ENCODE measurements around the gene PDE4D. TPM values are rescaled to one million over a fixed set of nuclear protein-coding genes. Genes with fewer than 3 reads are reported as not detected.

The PDE4D gene
- total and polyA plus RNA-seq, 3 donors from 2014 or later: 7.8 to 13.9 (median 8.7) TPM

GRCh38 chr5:59216841-59217240, 676.7 kb downstream of the PDE4D start:
- intact Hi-C loops (cut with DNase I; ENCODE audit: low total_unique reads): no loop called here
- no peak overlapping the region for H3K27ac ChIP-seq

GRCh38 chr5:59212596-59212995, 680.9 kb downstream of the PDE4D start:
- intact Hi-C loops (cut with DNase I; ENCODE audit: low total_unique reads): no loop called here
- Histone ChIP-seq H3K4me3 (no peak overlapping the region), H3K36me3 (ENCODE audit: low read depth, missing control alignments) (no peaks in the 10 kb centered on the region), H3K27me3 (no peaks in the 10 kb centered on the region), H3K27ac (no peak overlapping the region), H3K9me3 (no peaks in the 10 kb centered on the region), H3K4me1 (no peaks in the 10 kb centered on the region)
- TF ChIP-seq POLR2A (IDR thresholded peaks at IDR 0.05) (no peak), CTCF (IDR thresholded peaks at IDR 0.05) (no peak)
- no peak for DNase-seq
- WGBS, 2 donors: 94 to 96% methylated on average over 1 of the region's 1 CpG

More at GRCh38 chr5:59216841-59217240, 676.7 kb downstream of the PDE4D start:
- 73 to 79% methylated on average over 4 of the region's 4 CpGs for WGBS, 2 donors
- H3K4me3 ChIP-seq: no peak overlapping the region
- H3K36me3 ChIP-seq (ENCODE audit: low read depth, missing control alignments): no peaks in the 10 kb centered on the region
- H3K4me1 ChIP-seq: no peaks in the 10 kb centered on the region
- no peaks in the 10 kb centered on the region for H3K9me3 ChIP-seq
- no peak for TF ChIP-seq CTCF (IDR thresholded peaks at IDR 0.05)
- no peak for TF ChIP-seq POLR2A (IDR thresholded peaks at IDR 0.05)
- DNase-seq: no peak
- no peaks in the 10 kb centered on the region for H3K27me3 ChIP-seq

DNA sequence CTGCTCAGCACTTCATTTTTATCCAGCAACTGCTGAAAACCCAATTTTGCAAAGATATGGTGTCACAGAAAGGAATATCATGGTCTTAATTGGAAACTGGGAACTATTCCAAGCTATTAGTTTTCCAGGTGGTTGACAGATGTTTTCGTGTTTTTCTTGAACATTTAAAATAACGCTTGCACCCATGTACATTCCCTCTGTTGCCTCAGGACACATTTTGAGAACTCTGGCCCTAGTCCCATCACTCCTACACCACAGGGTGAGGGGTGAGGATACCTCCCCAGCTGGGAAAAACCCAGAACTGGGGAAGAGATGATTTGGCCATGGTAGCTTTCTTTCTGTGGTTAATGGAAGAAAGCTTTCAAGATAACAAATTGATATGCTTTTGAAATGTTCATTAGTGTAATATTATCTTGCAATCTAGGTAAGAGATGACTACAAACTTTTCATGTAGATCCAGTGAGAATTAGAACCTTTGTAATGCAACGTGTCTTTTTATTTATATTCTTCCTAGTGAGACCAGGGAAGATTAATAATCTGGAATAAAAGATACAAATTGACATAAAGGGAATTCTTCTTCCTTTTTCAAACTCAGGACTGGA, 683.7 kb downstream of the PDE4D start:
- H3K27me3 ChIP-seq: no peaks in the 10 kb centered on the region
- no peak overlapping the region for H3K4me3 ChIP-seq
- H3K4me1 ChIP-seq: no peaks in the 10 kb centered on the region
- H3K9me3 ChIP-seq: no peaks in the 10 kb centered on the region
- H3K27ac ChIP-seq: no peak overlapping the region
- no peaks in the 10 kb centered on the region for H3K36me3 ChIP-seq (ENCODE audit: low read depth, missing control alignments)
- 33 to 40% methylated on average over 3 of the region's 3 CpGs for WGBS, 2 donors
- intact Hi-C loops (cut with DNase I; ENCODE audit: low total_unique reads): no loop called here
- TF ChIP-seq CTCF (IDR thresholded peaks at IDR 0.05) (no peak), POLR2A (IDR thresholded peaks at IDR 0.05) (no peak)
- DNase-seq: no peak

DNA sequence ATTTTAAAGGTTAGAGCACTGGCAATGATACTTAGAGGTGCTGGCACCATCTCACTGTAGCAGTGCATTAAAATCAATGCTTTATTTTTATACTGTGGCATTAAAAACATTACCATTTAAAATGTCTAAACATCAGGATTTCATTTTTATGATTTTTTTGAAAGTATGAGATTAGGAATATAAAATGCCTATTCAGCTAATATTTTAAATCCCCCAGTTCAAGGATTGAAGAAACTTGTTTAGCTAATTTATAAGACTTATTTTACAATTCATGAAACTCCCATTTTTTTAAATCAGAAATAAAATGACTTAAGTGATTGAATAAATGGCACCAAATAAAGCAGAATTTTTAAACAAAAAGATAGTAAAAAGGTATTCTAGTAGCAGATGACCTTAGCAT, 685.1 kb downstream of the PDE4D start:
- no peak for TF ChIP-seq CTCF (IDR thresholded peaks at IDR 0.05)
- no peak for TF ChIP-seq POLR2A (IDR thresholded peaks at IDR 0.05)
- Histone ChIP-seq H3K4me1 (no peaks in the 10 kb centered on the region), H3K27ac (no peak overlapping the region), H3K9me3 (no peaks in the 10 kb centered on the region), H3K27me3 (no peaks in the 10 kb centered on the region), H3K36me3 (ENCODE audit: low read depth, missing control alignments) (no peaks in the 10 kb centered on the region), H3K4me3 (no peak overlapping the region)
- intact Hi-C loops (cut with DNase I; ENCODE audit: low total_unique reads): no loop called here
- no peak for DNase-seq

DNA sequence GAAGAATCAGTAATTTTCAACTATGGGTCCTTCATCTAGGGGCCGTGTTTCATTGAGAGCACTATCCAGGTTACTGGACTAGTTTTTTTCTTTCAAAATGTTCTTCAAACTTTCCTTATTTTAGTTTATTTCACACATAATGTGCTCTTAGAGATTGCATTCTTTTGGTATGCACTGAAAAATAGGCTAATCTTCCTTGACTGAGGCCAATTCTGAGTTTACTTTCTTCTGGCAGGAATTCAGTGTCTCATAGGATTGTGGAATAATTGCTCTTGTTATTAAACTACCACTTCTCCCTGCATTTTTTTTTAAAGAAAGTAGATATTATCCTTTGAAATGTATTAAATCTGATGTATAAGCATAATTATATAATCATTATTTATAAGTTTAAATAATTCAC, 686.1 kb downstream of the PDE4D start:
- no peaks in the 10 kb centered on the region for H3K27me3 ChIP-seq
- no peaks in the 10 kb centered on the region for H3K4me1 ChIP-seq
- no peak overlapping the region for H3K27ac ChIP-seq
- H3K9me3 ChIP-seq: no peaks in the 10 kb centered on the region
- 36 to 69% methylated on average over 1 of the region's 1 CpG for WGBS, 2 donors
- H3K4me3 ChIP-seq: no peak overlapping the region
- DNase-seq: no peak
- H3K36me3 ChIP-seq (ENCODE audit: low read depth, missing control alignments): no peaks in the 10 kb centered on the region
- TF ChIP-seq CTCF (IDR thresholded peaks at IDR 0.05): no peak
- TF ChIP-seq POLR2A (IDR thresholded peaks at IDR 0.05): no peak
- intact Hi-C loops (cut with DNase I; ENCODE audit: low total_unique reads): no loop called here
